ENCODE data around the gene RALGAPA2. TPM values are rescaled to one million over a fixed set of nuclear protein-coding genes. Genes with fewer than 3 reads are reported as not detected.

RALGAPA2 gene
- total and polyA plus RNA-seq, 2 experiments from 2014 or later = 13.1 to 43.4 TPM

DNA sequence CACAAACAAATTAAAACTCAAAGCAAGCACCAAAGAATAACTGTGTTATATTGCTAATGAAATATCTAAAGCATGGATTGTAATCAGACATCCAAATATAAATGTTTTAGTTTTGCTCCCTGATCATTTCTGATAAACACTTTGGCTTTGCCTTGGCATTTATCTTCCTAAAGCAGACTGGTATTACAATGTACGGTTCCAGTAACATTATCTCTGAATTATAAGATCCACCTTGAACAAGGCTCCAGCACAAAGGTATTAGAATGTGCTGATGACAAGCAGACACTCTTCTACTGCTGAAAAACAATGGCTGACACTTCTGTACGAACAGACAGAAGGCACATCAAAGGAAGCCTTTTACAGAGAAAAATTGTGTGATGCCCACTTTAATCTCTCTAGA, 270.0 kb downstream of the RALGAPA2 start:
- Histone ChIP-seq H3K4me1 (ENCODE audit: insufficient read depth) (peaks cover 8% of the 10 kb centered on the region), H3K9me2 (ENCODE audit: insufficient read depth) (no peaks in the 10 kb centered on the region), H3K27ac (ENCODE audit: low read depth) (no peak overlapping the region), H3K4me3 (no peak overlapping the region), H3K27me3 (ENCODE audit: insufficient read depth) (no peaks in the 10 kb centered on the region), H3K4me2 (no peak overlapping the region), H3K79me2 (replicated peaks; ENCODE audit: insufficient read depth) (no peaks in the 10 kb centered on the region), H3F3A (replicated peaks; ENCODE audit: low read depth) (no peaks in the 10 kb centered on the region), H3K36me3 (ENCODE audit: insufficient read depth) (no peaks in the 10 kb centered on the region), H4K20me1 (replicated peaks; ENCODE audit: insufficient read depth) (no peaks in the 10 kb centered on the region), H2AFZ (no peak overlapping the region)
- no peaks in the 10 kb centered on the region for H3K27me3 Mint-ChIP-seq (ENCODE audit: insufficient read depth, low read depth, poor library complexity)
- DNase-seq (ENCODE audit: low spot score) (no peak), ATAC-seq (no peak)
- H3K27ac Mint-ChIP-seq = no peak overlapping the region
- no peaks in the 10 kb centered on the region for H3K9me3 Mint-ChIP-seq
- TF ChIP-seq ZNF462 (CRISPR knock-in tag; IDR thresholded peaks at IDR 0.05) = no peak
- TF ChIP-seq JUNB (IDR thresholded peaks at IDR 0.05; ENCODE audit: unreplicated experiment) = no peak
- no peak for TF ChIP-seq ZNF114 (CRISPR knock-in tag; IDR thresholded peaks at IDR 0.05)
- TF ChIP-seq EZH2phosphoT487 (IDR thresholded peaks at IDR 0.05; ENCODE audit: unreplicated experiment) = no peak
- TF ChIP-seq, protein P1, sequence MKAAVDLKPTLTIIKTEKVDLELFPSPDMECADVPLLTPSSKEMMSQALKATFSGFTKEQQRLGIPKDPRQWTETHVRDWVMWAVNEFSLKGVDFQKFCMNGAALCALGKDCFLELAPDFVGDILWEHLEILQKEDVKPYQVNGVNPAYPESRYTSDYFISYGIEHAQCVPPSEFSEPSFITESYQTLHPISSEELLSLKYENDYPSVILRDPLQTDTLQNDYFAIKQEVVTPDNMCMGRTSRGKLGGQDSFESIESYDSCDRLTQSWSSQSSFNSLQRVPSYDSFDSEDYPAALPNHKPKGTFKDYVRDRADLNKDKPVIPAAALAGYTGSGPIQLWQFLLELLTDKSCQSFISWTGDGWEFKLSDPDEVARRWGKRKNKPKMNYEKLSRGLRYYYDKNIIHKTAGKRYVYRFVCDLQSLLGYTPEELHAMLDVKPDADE (IDR thresholded peaks at IDR 0.05) = no peak
- TF ChIP-seq CREB1 (CRISPR knock-in tag; IDR thresholded peaks at IDR 0.05; ENCODE audit: low read depth) = no peak
- no peak for TF ChIP-seq ZNF331 (CRISPR knock-in tag; IDR thresholded peaks at IDR 0.05; ENCODE audit: low read depth)
- TF ChIP-seq NANOG (IDR thresholded peaks at IDR 0.05; ENCODE audit: borderline replicate concordance) = no peak
- no peak for TF ChIP-seq CTCF (conservative IDR thresholded peaks at IDR 0.05; ENCODE audit: low read depth in 2 of 2)
- TF ChIP-seq STAT1 (IDR thresholded peaks at IDR 0.05; ENCODE audit: unreplicated experiment) = no peak
- TF ChIP-seq REST (IDR thresholded peaks at IDR 0.05; ENCODE audit: unreplicated experiment) = no peak
- TF ChIP-seq POLR2AphosphoS5 (IDR thresholded peaks at IDR 0.05; ENCODE audit: low read depth) = no peak
- TF ChIP-seq EZH2 (IDR thresholded peaks at IDR 0.05; ENCODE audit: low read depth, unreplicated experiment) = no peak
- no peaks in the 10 kb centered on the region; the same call in 2 of the 3 replicates for H3K36me3 Mint-ChIP-seq (ENCODE audit: low read depth)
- peaks cover 48% of the 10 kb centered on the region for H3K4me1 Mint-ChIP-seq
- no peak overlapping the region for H3K4me3 Mint-ChIP-seq
